ENCODE results near the gene TRIO.
"Not testable (repeated sequence)": the region's sequence is repeated elsewhere in the genome, so short reads cannot be mapped to it uniquely, and the experiment has no call there.

TRIO gene

GRCh38 chr5:14528115-14528514 is 385.0 kb downstream of the TRIO start:
- H3K9ac ChIP-seq (ENCODE audit: low read length), result no peak overlapping the region

GRCh38 chr5:14528926-14529325 is 385.8 kb downstream of the TRIO start:
- Histone ChIP-seq H3K4me3 (ENCODE audit: low read length) (no peak overlapping the region), H3K36me3 (ENCODE audit: control insufficient read depth, insufficient read depth, low read length) (no peaks in the 10 kb centered on the region)

More at GRCh38 chr5:14528115-14528514, 385.0 kb downstream of the TRIO start:
- no peaks in the 10 kb centered on the region for H3K9me3 ChIP-seq (ENCODE audit: control insufficient read depth, low read length)
- H3K27me3 ChIP-seq (ENCODE audit: control insufficient read depth, insufficient read depth, low read length), result no peaks in the 10 kb centered on the region
- H3K4me1 ChIP-seq (ENCODE audit: control insufficient read depth, insufficient read depth, low read length), result peaks cover 6% of the 10 kb centered on the region
- no peaks in the 10 kb centered on the region for H3K36me3 ChIP-seq (ENCODE audit: control insufficient read depth, insufficient read depth, low read length)
- H3K4me3 ChIP-seq (ENCODE audit: low read length), result no peak overlapping the region

GRCh38 chr5:14531668-14532067 is 388.5 kb downstream of the TRIO start:
- Histone ChIP-seq H3K4me3 (ENCODE audit: low read length) (no peak overlapping the region), H3K27me3 (ENCODE audit: control insufficient read depth, insufficient read depth, low read length) (no peaks in the 10 kb centered on the region), H3K4me1 (ENCODE audit: control insufficient read depth, insufficient read depth, low read length) (peaks cover 6% of the 10 kb centered on the region), H3K9me3 (ENCODE audit: control insufficient read depth, low read length) (no peaks in the 10 kb centered on the region), H3K9ac (ENCODE audit: low read length) (no peak overlapping the region), H3K36me3 (ENCODE audit: control insufficient read depth, insufficient read depth, low read length) (no peaks in the 10 kb centered on the region)

More at GRCh38 chr5:14528926-14529325, 385.8 kb downstream of the TRIO start:
- Histone ChIP-seq H3K27me3 (ENCODE audit: control insufficient read depth, insufficient read depth, low read length) (no peaks in the 10 kb centered on the region), H3K9me3 (ENCODE audit: control insufficient read depth, low read length) (no peaks in the 10 kb centered on the region), H3K4me1 (ENCODE audit: control insufficient read depth, insufficient read depth, low read length) (peaks cover 6% of the 10 kb centered on the region), H3K9ac (ENCODE audit: low read length) (no peak overlapping the region)

DNA sequence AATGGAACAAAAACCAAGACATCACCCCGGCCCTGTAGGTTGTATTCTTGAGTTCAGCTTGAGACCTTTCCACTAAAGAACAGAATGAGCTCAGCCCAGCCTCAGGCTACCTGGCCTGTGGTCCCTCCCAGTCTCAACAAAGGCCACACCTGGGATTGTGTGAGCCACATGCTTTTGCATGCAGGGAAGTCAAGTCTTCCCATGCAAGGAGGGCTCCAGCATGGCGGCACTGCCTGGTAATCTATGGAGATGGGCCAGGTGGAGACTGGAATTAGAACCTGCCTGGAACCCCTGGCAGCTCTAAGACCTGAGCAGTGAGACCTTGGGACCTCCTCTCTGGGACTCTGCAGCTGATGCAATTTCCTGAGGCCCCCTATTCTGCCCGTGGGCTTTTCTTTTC is 389.0 kb downstream of the TRIO start:
- peaks cover 6% of the 10 kb centered on the region for H3K4me1 ChIP-seq (ENCODE audit: control insufficient read depth, insufficient read depth, low read length)
- no peaks in the 10 kb centered on the region for H3K27me3 ChIP-seq (ENCODE audit: control insufficient read depth, insufficient read depth, low read length)
- H3K9ac ChIP-seq (ENCODE audit: low read length), result no peak overlapping the region
- no peaks in the 10 kb centered on the region for H3K36me3 ChIP-seq (ENCODE audit: control insufficient read depth, insufficient read depth, low read length)
- no peaks in the 10 kb centered on the region for H3K9me3 ChIP-seq (ENCODE audit: control insufficient read depth, low read length)
- H3K4me3 ChIP-seq (ENCODE audit: low read length), result no peak overlapping the region

DNA sequence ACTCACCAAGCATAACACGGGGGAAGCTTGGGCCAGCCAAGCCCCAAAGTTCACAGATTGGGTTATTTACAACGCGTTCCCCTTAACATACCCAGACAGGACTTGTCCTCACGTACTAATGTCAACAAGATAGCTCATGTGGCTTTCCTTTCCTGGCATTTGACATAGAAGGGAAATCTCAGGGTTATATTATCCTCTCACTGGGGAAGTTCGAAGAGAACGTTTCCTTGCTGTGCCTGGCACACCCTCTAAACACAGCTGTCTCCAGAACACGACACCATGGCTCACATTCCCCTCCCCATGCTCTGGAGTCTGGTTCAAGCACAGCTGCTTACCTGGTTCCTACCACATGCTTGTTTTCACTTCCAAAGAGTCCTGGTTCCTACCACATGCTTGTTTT is 391.6 kb downstream of the TRIO start:
- no peak overlapping the region for H3K4me3 ChIP-seq (ENCODE audit: low read length)
- no peaks in the 10 kb centered on the region for H3K36me3 ChIP-seq (ENCODE audit: control insufficient read depth, insufficient read depth, low read length)
- H3K27me3 ChIP-seq (ENCODE audit: control insufficient read depth, insufficient read depth, low read length), result no peaks in the 10 kb centered on the region
- H3K4me1 ChIP-seq (ENCODE audit: control insufficient read depth, insufficient read depth, low read length), result no peaks in the 10 kb centered on the region
- H3K9ac ChIP-seq (ENCODE audit: low read length), result no peak overlapping the region
- no peaks in the 10 kb centered on the region for H3K9me3 ChIP-seq (ENCODE audit: control insufficient read depth, low read length)

- Histone ChIP-seq H3K36me3 (ENCODE audit: control insufficient read depth, insufficient read depth, low read length) (no peaks in the 10 kb centered on the region), H3K4me3 (ENCODE audit: low read length) (no peak overlapping the region), H3K27me3 (ENCODE audit: control insufficient read depth, insufficient read depth, low read length) (no peaks in the 10 kb centered on the region), H3K9me3 (ENCODE audit: control insufficient read depth, low read length) (no peaks in the 10 kb centered on the region), H3K4me1 (ENCODE audit: control insufficient read depth, insufficient read depth, low read length) (no peaks in the 10 kb centered on the region), H3K9ac (ENCODE audit: low read length) (no peak overlapping the region)
Observed at GRCh38 chr5:14545308-14545707, 402.2 kb downstream of the TRIO start.

GRCh38 chr5:14545862-14546261 is 402.7 kb downstream of the TRIO start:
- no peaks in the 10 kb centered on the region for H3K4me1 ChIP-seq (ENCODE audit: control insufficient read depth, insufficient read depth, low read length)
- H3K36me3 ChIP-seq (ENCODE audit: control insufficient read depth, insufficient read depth, low read length), result no peaks in the 10 kb centered on the region
- no peak overlapping the region for H3K4me3 ChIP-seq (ENCODE audit: low read length)
- no peak overlapping the region for H3K9ac ChIP-seq (ENCODE audit: low read length)
- no peaks in the 10 kb centered on the region for H3K27me3 ChIP-seq (ENCODE audit: control insufficient read depth, insufficient read depth, low read length)
- H3K9me3 ChIP-seq (ENCODE audit: control insufficient read depth, low read length), result no peaks in the 10 kb centered on the region

- Histone ChIP-seq H3K4me1 (ENCODE audit: control insufficient read depth, insufficient read depth, low read length) (no peaks in the 10 kb centered on the region), H3K36me3 (ENCODE audit: control insufficient read depth, insufficient read depth, low read length) (no peaks in the 10 kb centered on the region), H3K27me3 (ENCODE audit: control insufficient read depth, insufficient read depth, low read length) (no peaks in the 10 kb centered on the region), H3K9ac (ENCODE audit: low read length) (no peak overlapping the region), H3K4me3 (ENCODE audit: low read length) (no peak overlapping the region), H3K9me3 (ENCODE audit: control insufficient read depth, low read length) (no peaks in the 10 kb centered on the region)
Observed at GRCh38 chr5:14547666-14548065, 404.5 kb downstream of the TRIO start.

GRCh38 chr5:14551211-14551610 is 408.1 kb downstream of the TRIO start:
- no peak overlapping the region for H3K9ac ChIP-seq (ENCODE audit: low read length)
- no peaks in the 10 kb centered on the region for H3K36me3 ChIP-seq (ENCODE audit: control insufficient read depth, insufficient read depth, low read length)
- H3K9me3 ChIP-seq (ENCODE audit: control insufficient read depth, low read length), result no peaks in the 10 kb centered on the region
- no peak overlapping the region for H3K4me3 ChIP-seq (ENCODE audit: low read length)
- H3K4me1 ChIP-seq (ENCODE audit: control insufficient read depth, insufficient read depth, low read length), result no peaks in the 10 kb centered on the region
- H3K27me3 ChIP-seq (ENCODE audit: control insufficient read depth, insufficient read depth, low read length), result no peaks in the 10 kb centered on the region

GRCh38 chr5:14552017-14552416 is 408.9 kb downstream of the TRIO start:
- Histone ChIP-seq H3K4me1 (ENCODE audit: control insufficient read depth, insufficient read depth, low read length) (peaks cover 3% of the 10 kb centered on the region), H3K9me3 (ENCODE audit: control insufficient read depth, low read length) (no peaks in the 10 kb centered on the region), H3K4me3 (ENCODE audit: low read length) (no peak overlapping the region)

DNA sequence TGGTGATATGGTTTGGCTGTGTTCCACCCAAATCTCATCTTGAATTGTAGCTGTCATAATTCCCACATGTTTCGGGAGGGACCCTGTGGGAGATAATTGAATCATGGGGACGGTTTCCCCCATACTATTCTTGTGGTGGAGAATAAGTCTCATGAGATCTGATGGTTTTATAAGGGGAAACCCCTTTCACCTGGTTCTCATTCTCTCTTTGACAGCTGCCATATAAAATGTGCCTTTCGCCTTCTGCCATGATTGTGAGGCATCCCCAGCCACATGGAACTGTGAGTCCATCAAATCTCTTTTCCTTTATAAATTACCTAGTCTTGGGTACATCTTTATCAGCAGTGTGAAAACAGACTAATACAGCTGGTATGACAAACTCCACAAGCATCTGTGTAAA is 411.1 kb downstream of the TRIO start:
- not testable (repeated sequence) for H3K27me3 ChIP-seq (ENCODE audit: control insufficient read depth, insufficient read depth, low read length); H3K4me3 ChIP-seq (ENCODE audit: low read length); H3K9ac ChIP-seq (ENCODE audit: low read length); H3K36me3 ChIP-seq (ENCODE audit: control insufficient read depth, insufficient read depth, low read length); H3K9me3 ChIP-seq (ENCODE audit: control insufficient read depth, low read length)
- H3K4me1 ChIP-seq (ENCODE audit: control insufficient read depth, insufficient read depth, low read length), result peaks cover 15% of the 10 kb centered on the region

More at GRCh38 chr5:14552017-14552416, 408.9 kb downstream of the TRIO start:
- Histone ChIP-seq H3K36me3 (ENCODE audit: control insufficient read depth, insufficient read depth, low read length) (no peaks in the 10 kb centered on the region), H3K27me3 (ENCODE audit: control insufficient read depth, insufficient read depth, low read length) (no peaks in the 10 kb centered on the region), H3K9ac (ENCODE audit: low read length) (no peak overlapping the region)

DNA sequence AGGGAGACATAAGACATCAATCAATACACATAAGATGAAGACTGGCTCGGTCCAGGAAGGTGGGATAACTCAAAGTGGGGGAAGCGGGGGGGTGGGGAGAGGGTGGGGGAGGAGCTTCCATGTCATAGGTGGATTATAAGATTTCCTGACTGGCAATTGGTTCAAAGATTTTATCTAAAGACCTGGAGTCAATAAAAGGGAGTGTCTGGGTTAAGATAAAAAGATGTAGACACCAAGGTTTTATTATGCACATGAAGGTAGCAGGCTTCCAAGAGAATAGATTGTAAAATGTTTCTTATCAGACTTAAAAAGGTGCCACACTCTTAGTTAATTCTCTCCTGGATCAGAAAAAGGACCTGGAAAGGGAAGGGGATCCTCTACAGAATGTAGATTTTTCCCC is 412.9 kb downstream of the TRIO start:
- Histone ChIP-seq H3K36me3 (ENCODE audit: control insufficient read depth, insufficient read depth, low read length) (no peaks in the 10 kb centered on the region), H3K27me3 (ENCODE audit: control insufficient read depth, insufficient read depth, low read length) (no peaks in the 10 kb centered on the region), H3K9ac (ENCODE audit: low read length) (no peak overlapping the region), H3K4me1 (ENCODE audit: control insufficient read depth, insufficient read depth, low read length) (peaks cover 15% of the 10 kb centered on the region), H3K9me3 (ENCODE audit: control insufficient read depth, low read length) (no peaks in the 10 kb centered on the region), H3K4me3 (ENCODE audit: low read length) (no peak overlapping the region)

- Histone ChIP-seq H3K9me3 (ENCODE audit: control insufficient read depth, low read length) (no peaks in the 10 kb centered on the region), H3K27me3 (ENCODE audit: control insufficient read depth, insufficient read depth, low read length) (no peaks in the 10 kb centered on the region), H3K36me3 (ENCODE audit: control insufficient read depth, insufficient read depth, low read length) (no peaks in the 10 kb centered on the region), H3K4me3 (ENCODE audit: low read length) (no peak overlapping the region), H3K4me1 (ENCODE audit: control insufficient read depth, insufficient read depth, low read length) (peaks cover 15% of the 10 kb centered on the region), H3K9ac (ENCODE audit: low read length) (no peak overlapping the region)
Observed at GRCh38 chr5:14557203-14557770, 414.1 kb downstream of the TRIO start.
